ENCODE data around the gene UBR3.
"Not testable (repeated sequence)": the region's sequence is repeated elsewhere in the genome, so short reads cannot be mapped to it uniquely, and the experiment has no call there.

The UBR3 gene

GRCh38 chr2:169868951-169869350 is 41.7 kb downstream of the UBR3 start:
- no peak for FAIRE-seq

- not testable (repeated sequence) for FAIRE-seq
Measured at GRCh38 chr2:169871369-169871768, 44.1 kb downstream of the UBR3 start.

- peak; percentile 62 for FAIRE-seq
Measured at GRCh38 chr2:169871994-169872393, 44.7 kb downstream of the UBR3 start.

- peak; percentile 97 for FAIRE-seq
Measured at GRCh38 chr2:169877398-169877797, 50.1 kb downstream of the UBR3 start.

- no peak for FAIRE-seq
Measured at GRCh38 chr2:169887120-169887519, 59.9 kb downstream of the UBR3 start.

- no peak for FAIRE-seq
Measured at GRCh38 chr2:169891593-169892298, 64.5 kb downstream of the UBR3 start.

GRCh38 chr2:169892951-169893350 is 65.7 kb downstream of the UBR3 start:
- no peak for FAIRE-seq

GRCh38 chr2:169895294-169895985 is 68.2 kb downstream of the UBR3 start:
- no peak for FAIRE-seq

GRCh38 chr2:169897834-169898233 is 70.6 kb downstream of the UBR3 start:
- FAIRE-seq, result no peak

GRCh38 chr2:169900103-169900502 is 72.8 kb downstream of the UBR3 start:
- not testable (repeated sequence) for FAIRE-seq

GRCh38 chr2:169900686-169901085 is 73.4 kb downstream of the UBR3 start:
- FAIRE-seq, result no peak

GRCh38 chr2:169906731-169907130 is 79.5 kb downstream of the UBR3 start:
- no peak for FAIRE-seq

GRCh38 chr2:169909376-169909775 is 82.1 kb downstream of the UBR3 start:
- FAIRE-seq, result no peak

GRCh38 chr2:169910109-169910799 is 83.0 kb downstream of the UBR3 start:
- no peak for FAIRE-seq

- FAIRE-seq, result no peak
Measured at GRCh38 chr2:169911119-169911518, 83.9 kb downstream of the UBR3 start.

- FAIRE-seq, result no peak
Measured at GRCh38 chr2:169916623-169917022, 89.4 kb downstream of the UBR3 start.

- no peak for FAIRE-seq
Measured at GRCh38 chr2:169923977-169924376, 96.7 kb downstream of the UBR3 start.

- no peak for FAIRE-seq
Measured at GRCh38 chr2:169925968-169926367, 98.7 kb downstream of the UBR3 start.

- FAIRE-seq, result peak; percentile 98
Measured at GRCh38 chr2:169928463-169928864, 101.2 kb downstream of the UBR3 start.

GRCh38 chr2:169933124-169933711 is 106.0 kb downstream of the UBR3 start:
- peak; percentile 98 for FAIRE-seq

- FAIRE-seq, result not testable (repeated sequence)
Measured at GRCh38 chr2:169936652-169937051, 109.4 kb downstream of the UBR3 start.

GRCh38 chr2:169945515-169945914 is 118.3 kb downstream of the UBR3 start:
- FAIRE-seq, result no peak

- FAIRE-seq, result peak; percentile 64
Measured at GRCh38 chr2:169946092-169946491, 118.8 kb downstream of the UBR3 start.
